NAMALWA (cell line): ENCODE data around the gene SNN.

Source experiments
- DNase-seq: peaks from one replicate; pipeline ENCODE4 v3.0.0-alpha.2; 2015; ENCODE audit warnings: low spot score

SNN gene

GRCh38 chr16:11635113-11635652, 33.1 kb upstream of the SNN start:
- no peak for DNase-seq

DNA sequence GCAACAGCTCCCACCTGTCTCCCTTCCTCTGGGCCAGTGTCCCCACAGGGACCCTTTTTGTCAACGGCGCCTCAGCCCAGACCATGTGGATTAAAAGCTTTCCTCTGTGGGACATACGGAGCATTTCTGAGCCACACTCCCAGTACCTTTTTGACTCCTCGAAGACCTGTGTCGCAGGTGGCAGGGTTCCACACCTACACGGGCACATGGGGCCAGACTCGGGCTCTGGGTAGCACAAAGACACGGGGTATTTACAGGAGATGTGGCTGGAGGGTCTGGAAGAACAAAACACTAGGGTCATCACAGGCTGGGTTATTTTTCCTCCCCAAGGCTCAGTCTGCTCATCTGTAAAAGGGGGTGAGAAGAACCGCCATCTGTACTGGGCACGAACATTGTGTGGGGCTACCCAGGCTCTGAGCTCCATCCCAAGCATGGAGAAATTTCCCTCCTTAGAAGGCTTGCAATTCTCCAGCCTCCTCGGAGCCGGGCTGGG, 32.5 kb upstream of the SNN start:
- no peak for DNase-seq

- DNase-seq: no peak
Measured at GRCh38 chr16:11636172-11636721, 32.0 kb upstream of the SNN start.

DNA sequence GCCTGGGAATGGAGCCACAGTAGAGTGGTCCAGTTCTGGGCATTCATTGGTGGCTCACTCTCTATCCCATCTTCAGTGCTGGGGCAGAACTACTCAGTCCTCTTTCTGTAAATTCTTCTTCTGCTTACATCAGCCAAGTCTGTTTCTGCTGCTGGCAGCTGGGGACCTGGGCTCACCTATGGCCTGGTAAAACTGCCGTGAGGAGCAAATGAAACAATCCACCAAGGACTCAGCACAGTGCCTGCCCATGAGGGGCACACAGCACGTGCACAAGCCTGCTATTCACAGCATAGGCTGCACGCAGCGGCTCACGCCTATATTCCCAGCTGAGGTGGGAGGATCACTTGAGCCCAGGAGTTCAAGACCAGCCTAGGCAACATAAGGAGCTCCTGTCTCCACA, 30.9 kb upstream of the SNN start:
- DNase-seq: no peak

DNA sequence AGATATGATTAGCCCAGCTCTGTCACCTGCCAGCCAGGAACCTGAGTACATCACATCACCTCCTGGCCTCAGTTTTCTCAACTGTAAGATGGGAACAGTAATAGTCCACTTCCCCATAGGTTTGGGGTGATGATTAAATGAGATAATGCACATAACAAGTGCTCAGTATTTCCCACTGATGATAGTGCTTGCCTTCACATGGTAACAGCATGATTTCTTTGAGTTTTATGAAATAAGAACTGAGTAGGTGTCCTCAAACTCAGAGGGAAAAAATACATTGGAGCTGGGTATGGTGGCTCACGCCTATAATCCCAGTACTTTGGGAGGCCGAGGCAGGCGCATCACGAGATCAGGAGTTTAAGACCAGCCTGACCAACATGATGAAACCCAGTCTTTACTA, 30.1 kb upstream of the SNN start:
- DNase-seq: no peak

GRCh38 chr16:11639008-11639562, 29.2 kb upstream of the SNN start:
- DNase-seq: no peak

GRCh38 chr16:11639925-11640899, 28.0 kb upstream of the SNN start:
- DNase-seq: no peak

- peak; percentile 80 for DNase-seq
Measured at GRCh38 chr16:11640987-11641817, 27.1 kb upstream of the SNN start.

- DNase-seq: no peak
Measured at GRCh38 chr16:11642765-11643116, 25.5 kb upstream of the SNN start.

DNA sequence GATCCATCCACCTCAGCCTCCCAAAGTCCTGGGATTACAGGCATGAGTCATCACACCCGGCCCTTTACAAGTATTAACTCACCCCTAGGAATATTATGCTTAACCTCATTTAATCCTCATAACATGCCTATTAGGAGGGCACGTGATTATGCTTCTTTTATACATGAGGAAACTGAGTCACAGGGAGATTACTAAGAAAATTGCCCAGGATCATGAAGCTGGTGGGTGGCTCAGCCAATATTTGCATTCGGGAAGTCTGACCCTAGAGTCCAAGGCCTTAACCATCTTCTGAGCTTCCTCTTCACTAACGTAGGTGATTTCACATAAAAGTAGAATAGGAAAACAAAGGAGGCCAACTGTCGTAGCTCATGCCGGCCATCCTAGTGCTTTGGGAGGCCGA, 19.0 kb upstream of the SNN start:
- no peak for DNase-seq

DNA sequence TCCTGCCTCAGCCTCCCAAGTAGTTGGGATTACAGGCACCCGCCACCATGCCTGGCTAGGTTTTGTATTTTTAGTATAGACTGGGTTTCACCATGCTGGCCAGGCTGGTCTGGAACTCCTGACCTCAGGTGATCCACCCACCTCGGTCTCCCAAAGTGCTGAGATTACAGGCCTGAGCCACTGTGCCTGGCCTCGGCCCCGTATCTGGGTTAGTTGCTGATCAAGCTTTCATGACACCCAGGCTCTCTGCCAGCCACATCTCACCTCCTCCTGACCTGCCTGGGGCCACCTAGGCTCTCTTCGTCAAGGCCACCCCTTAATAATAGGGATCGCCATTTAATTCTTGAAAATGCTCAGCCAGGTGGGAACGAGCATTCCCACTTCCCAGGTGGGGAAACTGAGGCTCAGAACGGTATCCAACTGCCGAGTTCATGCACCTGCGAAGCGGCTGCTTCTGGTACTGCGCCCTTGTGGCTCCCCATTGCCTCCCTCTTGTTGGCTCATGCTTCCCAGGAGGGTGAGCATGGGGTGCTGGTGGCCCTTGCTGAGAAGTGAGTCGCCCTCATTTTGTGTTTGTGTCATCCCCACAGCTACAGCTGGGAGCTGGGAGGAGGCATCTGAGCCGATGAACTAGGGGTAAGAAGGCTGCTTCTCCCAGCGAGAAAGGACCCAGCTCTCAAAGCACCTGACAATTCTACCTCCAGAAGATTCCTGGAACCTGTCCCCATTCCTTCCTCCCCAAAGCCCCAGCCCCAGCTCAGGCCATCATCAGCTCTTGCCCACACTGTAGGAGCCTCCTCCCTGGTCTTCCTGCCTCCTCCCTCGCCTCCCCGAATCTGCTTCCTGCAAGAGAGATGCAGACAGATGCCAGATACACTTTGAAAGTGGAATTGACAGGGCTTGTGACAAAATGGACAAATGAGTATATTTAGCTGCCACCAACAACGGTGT, 17.3 kb upstream of the SNN start:
- no peak for DNase-seq

DNA sequence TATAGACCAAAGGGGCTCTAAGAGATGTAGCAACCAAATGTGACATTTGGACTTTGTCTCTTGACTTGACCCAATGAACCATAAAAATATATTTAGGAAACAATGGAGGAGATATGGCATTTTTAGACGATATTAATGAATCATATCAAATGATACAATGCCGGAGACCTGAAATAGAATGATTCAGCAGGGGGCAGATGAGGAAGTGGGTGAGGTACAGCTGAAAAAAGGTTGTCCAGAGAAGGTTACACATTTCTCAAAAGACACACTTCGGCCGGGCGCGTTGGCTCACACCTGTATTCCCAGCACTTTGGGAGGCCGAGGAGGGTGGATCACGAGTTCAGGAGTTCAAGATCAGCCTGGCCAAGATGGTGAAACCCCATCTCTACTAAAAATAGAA, 16.5 kb upstream of the SNN start:
- DNase-seq: no peak

DNA sequence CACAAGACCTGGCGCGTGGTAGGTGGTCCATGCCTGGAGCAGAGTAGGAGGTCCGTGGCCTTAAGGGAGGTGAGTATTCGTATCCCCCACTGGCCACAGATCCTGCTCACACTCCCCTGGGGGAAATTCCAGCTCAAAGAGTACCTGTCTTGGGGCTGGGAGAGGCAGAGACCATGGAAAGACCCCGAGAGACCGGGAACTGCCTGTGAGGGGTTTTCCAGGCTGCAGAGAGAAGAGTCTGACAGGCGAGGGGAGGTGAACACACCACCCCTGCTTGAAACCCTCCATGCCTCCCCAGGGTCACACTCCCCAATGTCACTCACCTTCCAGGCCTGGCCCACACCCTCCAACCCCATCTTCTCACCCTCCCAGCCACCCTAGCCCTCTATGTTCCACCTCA, 12.6 kb upstream of the SNN start:
- DNase-seq: no peak

- no peak for DNase-seq
Measured at GRCh38 chr16:11657556-11657955, 10.7 kb upstream of the SNN start.

DNA sequence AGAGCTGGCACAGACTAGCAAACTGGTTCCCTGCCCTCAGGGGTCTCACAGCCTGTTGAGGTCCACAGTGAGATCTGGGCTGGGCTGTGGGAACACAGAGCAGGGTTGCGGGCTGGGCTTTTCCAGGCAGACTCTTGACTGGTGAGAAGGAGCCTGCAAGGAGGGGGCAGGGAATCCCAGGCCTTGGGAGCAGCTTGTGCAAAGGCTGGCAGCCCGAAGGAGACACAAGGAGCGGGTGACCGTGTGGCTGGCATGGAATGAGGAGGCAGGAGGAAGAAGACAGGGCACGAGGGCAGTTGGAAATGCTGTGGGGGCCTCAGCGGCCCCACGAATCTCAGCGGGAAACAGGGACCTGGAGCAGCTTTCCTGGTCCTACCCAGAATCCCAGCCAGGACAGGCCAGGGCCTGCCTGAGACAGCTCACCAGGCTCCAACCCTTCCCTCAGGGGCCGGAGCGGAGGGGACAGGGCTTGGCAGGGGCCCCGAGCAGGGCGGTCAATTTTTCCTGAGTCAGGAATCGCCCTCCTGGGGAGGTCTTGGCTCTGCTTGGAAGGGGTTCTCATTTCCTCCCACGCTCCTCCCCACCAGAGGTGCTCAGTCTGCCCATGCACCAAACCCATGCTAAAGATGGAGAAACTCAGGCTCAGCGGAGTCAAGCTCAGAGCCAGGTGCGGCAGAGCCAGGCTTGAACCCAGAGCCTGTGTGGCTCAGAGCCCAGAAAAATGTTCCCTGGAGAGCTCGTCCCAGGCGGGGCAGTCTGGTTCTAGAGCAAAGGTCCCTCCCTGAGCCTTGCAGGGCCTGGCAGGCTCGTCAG, 9.2 kb upstream of the SNN start:
- no peak for DNase-seq

DNA sequence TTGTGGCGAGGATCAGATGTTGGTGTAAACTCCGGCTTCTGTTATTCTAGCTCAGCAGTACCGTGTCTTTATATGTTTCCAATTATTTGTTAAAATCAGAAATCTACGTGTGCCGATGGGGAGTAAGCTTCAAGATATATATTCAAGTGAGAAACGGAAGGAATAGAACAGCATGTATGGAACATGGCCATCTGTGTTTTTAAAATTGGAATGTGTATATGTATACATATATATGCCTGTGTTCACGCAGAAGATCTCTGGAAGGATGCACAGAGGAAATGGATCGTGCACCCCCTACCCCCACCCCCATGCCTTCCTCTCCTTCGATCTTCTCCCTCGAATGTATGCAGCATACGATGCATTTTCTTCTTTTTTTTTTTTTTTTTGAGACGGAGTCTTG, 7.7 kb upstream of the SNN start:
- no peak for DNase-seq

DNA sequence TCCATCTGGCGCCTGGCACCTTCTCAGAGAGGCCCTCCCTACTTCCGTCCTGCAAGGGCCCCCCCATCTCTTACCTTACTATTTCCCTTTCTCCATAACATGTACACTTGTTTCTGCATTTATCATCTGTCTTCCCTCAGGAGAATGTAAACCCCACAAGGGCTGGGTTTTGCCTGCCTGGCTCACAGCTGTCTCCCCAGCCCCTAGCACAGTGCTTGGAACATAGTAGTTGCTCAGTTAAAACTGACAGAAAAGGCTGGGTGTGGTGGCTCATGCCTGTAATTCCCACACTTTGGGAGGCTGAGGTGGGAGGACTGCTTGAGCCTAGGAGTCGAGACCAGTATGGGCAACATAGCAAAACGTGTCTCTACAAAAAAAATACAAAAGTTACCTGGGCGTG, 5.7 kb upstream of the SNN start:
- no peak for DNase-seq

DNA sequence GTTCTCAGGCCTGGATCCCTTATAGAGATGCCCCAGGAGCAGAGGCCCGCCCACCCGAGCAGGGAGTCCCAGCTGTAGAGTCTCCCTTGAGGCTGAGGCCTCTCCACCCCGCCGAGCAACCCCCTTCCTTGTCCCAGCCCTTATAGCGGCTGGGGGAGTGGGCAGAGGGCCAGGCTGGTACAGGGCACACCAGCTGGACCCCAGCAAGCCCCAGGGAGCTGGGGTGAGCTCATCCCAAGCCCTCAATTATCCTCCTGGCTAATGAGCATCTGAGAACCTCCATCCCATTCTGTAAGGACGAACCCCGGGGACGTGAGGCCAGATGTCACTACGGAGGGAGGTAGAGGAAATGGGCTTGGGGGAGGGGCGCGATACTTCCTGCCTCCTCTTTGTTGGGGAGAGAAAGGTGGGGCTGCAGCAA, 3.2 kb upstream of the SNN start:
- peak; percentile 33 for DNase-seq

DNA sequence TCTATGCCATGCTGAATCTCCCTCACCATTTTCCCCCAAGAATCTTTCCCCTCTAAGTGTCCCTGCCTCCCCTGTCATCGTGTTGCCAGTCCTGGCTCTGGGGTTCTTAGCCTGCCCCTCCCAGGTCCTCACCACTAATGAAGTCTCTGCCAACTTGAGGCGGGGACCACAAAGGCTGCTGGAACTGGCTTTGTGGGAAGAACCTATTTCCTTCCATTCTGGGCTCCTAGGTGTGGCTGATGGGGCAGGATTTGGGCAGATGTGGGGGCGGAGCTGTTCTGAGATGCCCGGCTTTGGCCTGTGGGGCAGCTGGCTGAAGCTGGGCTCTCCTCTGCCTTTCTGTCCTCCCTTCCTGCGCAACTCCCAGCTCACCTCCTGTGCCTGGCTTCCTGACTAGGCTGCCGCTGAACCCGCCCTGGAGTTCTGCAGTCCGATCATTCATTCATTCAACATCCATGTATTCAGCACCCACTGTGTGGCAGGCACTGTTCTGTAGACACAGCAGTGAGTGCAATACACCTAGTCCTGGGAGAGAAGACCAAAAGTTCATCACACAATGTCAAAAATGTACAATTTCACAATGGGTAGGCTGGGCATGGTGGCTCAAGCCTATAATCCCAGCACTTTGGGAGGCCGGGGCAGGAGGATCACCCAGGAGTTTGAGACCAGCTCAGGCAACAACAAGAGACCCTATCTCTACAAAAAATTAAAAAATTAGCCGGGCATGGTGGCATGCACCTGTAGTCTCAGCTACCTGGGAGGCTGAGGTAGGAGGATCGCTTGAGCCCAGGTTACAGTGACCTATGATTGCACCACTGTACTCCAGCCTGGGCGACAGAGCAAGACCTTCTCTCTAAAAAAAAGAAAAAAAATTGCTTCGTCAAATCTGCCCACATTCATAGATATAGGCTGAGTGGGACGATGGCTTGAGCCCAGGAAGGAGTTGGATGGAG, 1.9 kb upstream of the SNN start:
- no peak for DNase-seq
